GM20431 (cell line): Measurements from ENCODE around the gene AP3S1.
"Not testable (repeated sequence)": the region's sequence is repeated elsewhere in the genome, so short reads cannot be mapped to it uniquely, and the experiment has no call there.

Experiments used
- in situ Hi-C: fragments of 300-500 bp; cut with MseI, MboI; formaldehyde crosslinking; loops from one replicate; pipeline ENCODE4 v1.15.0; 2020; ENCODE audit warnings: low sequenced_read_pairs; ENCODE audit not compliant: unreplicated experiment

The AP3S1 gene

GRCh38 chr5:115857626-115858349, 16.1 kb downstream of the AP3S1 start:
- in situ Hi-C loops = no loop called here

GRCh38 chr5:115858396-115858795, 16.7 kb downstream of the AP3S1 start:
- in situ Hi-C loops = no loop called here

- in situ Hi-C loops = no loop called here
Measured at GRCh38 chr5:115859378-115859777, 17.6 kb downstream of the AP3S1 start.

GRCh38 chr5:115869256-115869795, 27.6 kb downstream of the AP3S1 start:
- in situ Hi-C loops = no loop called here

- in situ Hi-C loops = no loop called here
Measured at GRCh38 chr5:115872447-115872846, 30.7 kb downstream of the AP3S1 start.

GRCh38 chr5:115873392-115873791, 31.7 kb downstream of the AP3S1 start:
- in situ Hi-C loops = no loop called here

- in situ Hi-C loops = no loop called here
Measured at GRCh38 chr5:115875447-115875846, 33.7 kb downstream of the AP3S1 start.

- in situ Hi-C loops = not testable (repeated sequence)
Measured at GRCh38 chr5:115877342-115877741, 35.6 kb downstream of the AP3S1 start.

- in situ Hi-C loops = not testable (repeated sequence)
Measured at GRCh38 chr5:115882434-115882833, 40.7 kb downstream of the AP3S1 start.

- in situ Hi-C loops = no loop called here
Measured at GRCh38 chr5:115884704-115885103, 43.0 kb downstream of the AP3S1 start.

GRCh38 chr5:115885208-115885607, 43.5 kb downstream of the AP3S1 start:
- in situ Hi-C loops = not testable (repeated sequence)

GRCh38 chr5:115888027-115888426, 46.3 kb downstream of the AP3S1 start:
- in situ Hi-C loops = no loop called here

GRCh38 chr5:115892021-115892420, 50.3 kb downstream of the AP3S1 start:
- in situ Hi-C loops = no loop called here

- in situ Hi-C loops = no loop called here
Measured at GRCh38 chr5:115894342-115894741, 52.6 kb downstream of the AP3S1 start.

GRCh38 chr5:115895821-115896220, 54.1 kb downstream of the AP3S1 start:
- in situ Hi-C loops = no loop called here

- in situ Hi-C loops = no loop called here
Measured at GRCh38 chr5:115898656-115899055, 56.9 kb downstream of the AP3S1 start.

GRCh38 chr5:115907177-115907576, 65.4 kb downstream of the AP3S1 start:
- in situ Hi-C loops = no loop called here

- in situ Hi-C loops = not testable (repeated sequence)
Measured at GRCh38 chr5:115913623-115914400, 72.1 kb downstream of the AP3S1 start.

GRCh38 chr5:115920171-115920725, 78.5 kb downstream of the AP3S1 start:
- in situ Hi-C loops = no loop called here

- in situ Hi-C loops = not testable (repeated sequence)
Measured at GRCh38 chr5:115928578-115929407, 87.1 kb downstream of the AP3S1 start.
